HEK293T (cell line): ENCODE results near the gene MEP1A.

Source experiments
- ARNT ChIP-seq: fragments of 450-650 bp; IDR thresholded peaks from 2 replicates; pipeline ENCODE4 v1.6.1; 2017; ENCODE audit warnings: mild to moderate bottlenecking
- BHLHE40 ChIP-seq: fragments of 450-650 bp; IDR thresholded peaks from 2 replicates; pipeline ENCODE4 v1.6.1; 2016; ENCODE audit warnings: mild to moderate bottlenecking, moderate library complexity, borderline replicate concordance
- ELF4 ChIP-seq: fragments of 450-650 bp; IDR thresholded peaks from 2 replicates; pipeline ENCODE4 v1.6.1; 2017; ENCODE audit warnings: antibody characterized with exemption
- FOXA1 ChIP-seq: fragments of 450-650 bp; IDR thresholded peaks from 2 replicates; pipeline ENCODE4 v1.6.1; 2016; ENCODE audit warnings: mild to moderate bottlenecking
- FOXK2 ChIP-seq: fragments of 450-650 bp; IDR thresholded peaks from 2 replicates; pipeline ENCODE4 v1.6.1; 2016; ENCODE audit warnings: mild to moderate bottlenecking
- FOXM1 ChIP-seq: fragments of 450-650 bp; IDR thresholded peaks from 2 replicates; pipeline ENCODE4 v1.6.1; 2017; ENCODE audit warnings: mild to moderate bottlenecking, borderline replicate concordance
- HDGF ChIP-seq: fragments of 450-650 bp; IDR thresholded peaks from 2 replicates; pipeline ENCODE4 v1.6.1; 2017; ENCODE audit warnings: antibody characterized with exemption, borderline replicate concordance
- L3MBTL2 ChIP-seq: fragments of 450-650 bp; conservative IDR thresholded peaks from 2 replicates; pipeline ENCODE4 v1.6.1; 2016; ENCODE audit warnings: mild to moderate bottlenecking
- NFRKB ChIP-seq: fragments of 450-650 bp; IDR thresholded peaks from 2 replicates; pipeline ENCODE4 v1.6.1; 2016; ENCODE audit warnings: mild to moderate bottlenecking, moderate library complexity
- SP1 ChIP-seq: fragments of 450-650 bp; IDR thresholded peaks from 2 replicates; pipeline ENCODE4 v1.6.1; 2017
- SUZ12 ChIP-seq: fragments of 450-650 bp; IDR thresholded peaks from 2 replicates; pipeline ENCODE4 v1.6.1; 2016; ENCODE audit warnings: mild to moderate bottlenecking
- TARDBP ChIP-seq: fragments of 450-650 bp; IDR thresholded peaks from 2 replicates; pipeline ENCODE4 v1.6.1; 2016
- TF ChIP-seq, protein P1 (sequence below): fragments of 450-650 bp; IDR thresholded peaks from 2 replicates; pipeline ENCODE4 v1.6.1; 2016

DNA sequence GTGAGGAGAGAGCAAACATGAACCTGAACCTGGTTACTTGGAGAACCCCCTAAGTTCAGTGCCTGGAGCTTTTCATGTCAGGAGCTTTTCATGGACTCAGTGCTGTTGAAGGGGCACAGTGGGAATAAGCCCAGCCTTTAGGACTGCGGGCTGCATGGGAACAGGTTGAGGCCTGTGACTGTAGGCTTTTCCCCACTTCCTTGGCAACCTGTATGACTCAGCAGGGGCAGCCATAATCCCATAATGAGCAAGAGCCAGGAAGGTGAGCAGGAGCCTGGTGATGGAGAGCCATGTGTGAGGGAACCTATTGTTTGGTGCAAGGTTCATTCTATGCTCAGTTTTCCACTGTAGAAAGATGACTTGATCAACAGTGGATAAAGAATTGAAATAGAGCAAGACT lies 23.4 kb downstream of the MEP1A start:
- TF ChIP-seq TARDBP (no peak), FOXK2 (no peak), FOXM1 (no peak), ELF4 (no peak), SUZ12 (no peak), SP1 (no peak), NFRKB (no peak), BHLHE40 (no peak), HDGF (no peak), ARNT (no peak), FOXA1 (no peak), L3MBTL2 (no peak)
- TF ChIP-seq, protein P1, sequence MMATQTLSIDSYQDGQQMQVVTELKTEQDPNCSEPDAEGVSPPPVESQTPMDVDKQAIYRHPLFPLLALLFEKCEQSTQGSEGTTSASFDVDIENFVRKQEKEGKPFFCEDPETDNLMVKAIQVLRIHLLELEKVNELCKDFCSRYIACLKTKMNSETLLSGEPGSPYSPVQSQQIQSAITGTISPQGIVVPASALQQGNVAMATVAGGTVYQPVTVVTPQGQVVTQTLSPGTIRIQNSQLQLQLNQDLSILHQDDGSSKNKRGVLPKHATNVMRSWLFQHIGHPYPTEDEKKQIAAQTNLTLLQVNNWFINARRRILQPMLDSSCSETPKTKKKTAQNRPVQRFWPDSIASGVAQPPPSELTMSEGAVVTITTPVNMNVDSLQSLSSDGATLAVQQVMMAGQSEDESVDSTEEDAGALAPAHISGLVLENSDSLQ = no peak
